GM23338 (cell line): Measurements from ENCODE around the gene ANKRD40. TPM values are rescaled to one million over a fixed set of nuclear protein-coding genes. Genes with fewer than 3 reads are reported as not detected.
"Not testable (repeated sequence)": the region's sequence is repeated elsewhere in the genome, so short reads cannot be mapped to it uniquely, and the experiment has no call there.

Source experiments
- ATAC-seq: fragments of 200-7000 bp; cut with Tn5 transposase; 3 replicates; pipeline ENCODE4 v1.9.1; 2020
- DNase-seq: peaks from one replicate; pipeline ENCODE4 v3.0.0-alpha.2; 2015; ENCODE audit warnings: low spot score
- H2AFZ ChIP-seq: fragments of 200-600 bp; sonication (generic); 2 replicates; pipeline ENCODE4 v1.8.0; 2016; ENCODE audit warnings: antibody characterized with exemption, mild to moderate bottlenecking, moderate library complexity
- H3F3A ChIP-seq: fragments of 200-600 bp; sonication (generic); replicated peaks from 2 replicates; pipeline ENCODE4 v1.8.0; 2017; ENCODE audit warnings: antibody characterized with exemption, mixed run types, low read depth
- H3K27ac ChIP-seq: fragments of 200-600 bp; sonication (generic); 2 replicates; pipeline ENCODE4 v1.6.1; 2016; ENCODE audit warnings: low read depth
- H3K27me3 ChIP-seq: fragments of 200-600 bp; sonication (generic); 2 replicates; pipeline ENCODE4 v1.8.0; 2016; ENCODE audit warnings: mild to moderate bottlenecking, mixed run types, moderate library complexity; ENCODE audit not compliant: insufficient read depth
- H3K36me3 ChIP-seq: fragments of 200-600 bp; sonication (generic); 2 replicates; pipeline ENCODE4 v1.8.0; 2016; ENCODE audit warnings: mild to moderate bottlenecking; ENCODE audit not compliant: insufficient read depth
- H3K4me1 ChIP-seq: fragments of 200-600 bp; sonication (generic); 2 replicates; pipeline ENCODE4 v1.8.0; 2016; ENCODE audit warnings: mild to moderate bottlenecking, moderate library complexity; ENCODE audit not compliant: insufficient read depth
- H3K4me2 ChIP-seq: fragments of 200-600 bp; sonication (generic); 2 replicates; pipeline ENCODE4 v1.7.1; 2017; ENCODE audit warnings: mixed run types
- H3K4me3 ChIP-seq: fragments of 200-600 bp; sonication (generic); 2 replicates; pipeline ENCODE4 v1.6.1; 2016; ENCODE audit warnings: mixed run types
- H3K79me2 ChIP-seq: fragments of 200-600 bp; sonication (generic); replicated peaks from 2 replicates; pipeline ENCODE4 v1.8.0; 2017; ENCODE audit warnings: mild to moderate bottlenecking; ENCODE audit not compliant: insufficient read depth
- H3K9me2 ChIP-seq: fragments of 200-600 bp; sonication (generic); 2 replicates; pipeline ENCODE4 v1.8.0; 2017; ENCODE audit not compliant: insufficient read depth
- H4K20me1 ChIP-seq: fragments of 200-600 bp; sonication (generic); replicated peaks from 2 replicates; pipeline ENCODE4 v1.8.0; 2017; ENCODE audit warnings: mild to moderate bottlenecking; ENCODE audit not compliant: insufficient read depth
- H3K27ac Mint-ChIP-seq: 2 replicates; pipeline ENCODE4 v1.8.0; 2020; ENCODE audit warnings: inconsistent platforms, mild to moderate bottlenecking, moderate library complexity, mixed read lengths
- H3K27me3 Mint-ChIP-seq: 3 replicates; pipeline ENCODE4 v1.8.0; 2022; ENCODE audit warnings: low read depth, mild to moderate bottlenecking, moderate library complexity, mixed read lengths, inconsistent platforms; ENCODE audit not compliant: insufficient read depth, poor library complexity
- H3K36me3 Mint-ChIP-seq: 3 replicates; pipeline ENCODE4 v1.8.0; 2021; ENCODE audit warnings: low read depth, mild to moderate bottlenecking, inconsistent platforms, moderate library complexity, mixed read lengths
- H3K4me1 Mint-ChIP-seq: 3 replicates; pipeline ENCODE4 v1.8.0; 2020; ENCODE audit warnings: mild to moderate bottlenecking, inconsistent platforms, mixed read lengths
- H3K4me3 Mint-ChIP-seq: 3 replicates; pipeline ENCODE4 v1.8.0; 2021; ENCODE audit warnings: moderate library complexity, mild to moderate bottlenecking, inconsistent platforms, mixed read lengths
- H3K9me3 Mint-ChIP-seq: 3 replicates; pipeline ENCODE4 v1.8.0; 2020; ENCODE audit warnings: moderate library complexity, mild to moderate bottlenecking, inconsistent platforms, mixed read lengths
- CTCF ChIP-seq, 2 experiments: fragments of 200-600 bp in 1 of 2; sonication (generic) in 1 of 2; conservative IDR thresholded peaks; 2 replicates each; pipeline versions ENCODE4 v1.5.1 to v1.6.1; 2016 to 2017; ENCODE audit warnings: antibody characterized with exemption in 2 of 2, low read depth in 2 of 2, mild to moderate bottlenecking in 2 of 2, moderate library complexity in 1 of 2
- ZNF462 ChIP-seq: fragments of 250-450 bp; sonication (Bioruptor Pico); IDR thresholded peaks from 2 replicates; pipeline ENCODE4 v1.5.0; 2020; ENCODE audit warnings: mild to moderate bottlenecking, moderate library complexity
- polyA plus RNA-seq: library from polyadenylated mRNA; unstranded; fragments of >200 nt; fragmentation: Nextera tagmentation; extraction: Ambion mirVana; gene quantifications from 2 replicates; pipeline ENCODE4 v1.2.1, GENCODE V29; 2016
- total RNA-seq: library from RNA; depleted of rRNA; stranded (reverse); fragments of >200 nt; shearing (Covaris generic); gene quantifications from 2 replicates; pipeline ENCODE4 v1.2.3, GENCODE V29; 2014

Gene ANKRD40
- total and polyA plus RNA-seq, 2 experiments from 2014 or later = 19.0 to 42.1 TPM

- peak; percentile 28 to 59; a peak in 3 of 4 replicates for TF ChIP-seq CTCF (conservative IDR thresholded peaks at IDR 0.05; ENCODE audit: low read depth in 2 of 2)
Measured at GRCh38 chr17:50681263-50682200, 26.2 kb downstream of the ANKRD40 start (continued).

GRCh38 chr17:50680543-50681262 lies 27.0 kb downstream of the ANKRD40 start:
- H3K9me2 ChIP-seq, H3K36me3 ChIP-seq, H3F3A ChIP-seq, H3K4me1 ChIP-seq, ATAC-seq, H3K4me3 Mint-ChIP-seq, H3K9me3 Mint-ChIP-seq, H3K27me3 Mint-ChIP-seq, H3K36me3 Mint-ChIP-seq, DNase-seq, H3K27ac Mint-ChIP-seq, H3K27me3 ChIP-seq, H3K27ac ChIP-seq, H3K79me2 ChIP-seq, H3K4me3 ChIP-seq, H4K20me1 ChIP-seq, H3K4me2 ChIP-seq: not testable (repeated sequence)
- peaks cover 15% of the 10 kb centered on the region for H3K4me1 Mint-ChIP-seq
- peak overlapping the region; percentile 63; the same call in 1 of the 2 replicates for H2AFZ ChIP-seq

GRCh38 chr17:50680126-50680525 lies 27.6 kb downstream of the ANKRD40 start:
- Histone ChIP-seq H3K4me2 (no peak overlapping the region), H3K27ac (no peak overlapping the region), H3K4me1 (no peaks in the 10 kb centered on the region), H3K4me3 (no peak overlapping the region), H3K79me2 (no peaks in the 10 kb centered on the region), H3F3A (no peaks in the 10 kb centered on the region), H4K20me1 (no peaks in the 10 kb centered on the region), H2AFZ (no peak overlapping the region), H3K27me3 (no peaks in the 10 kb centered on the region), H3K9me2 (no peaks in the 10 kb centered on the region), H3K36me3 (no peaks in the 10 kb centered on the region)
- Mint-ChIP-seq H3K27me3 (peaks cover 9% of the 10 kb centered on the region), H3K4me3 (no peak overlapping the region), H3K4me1 (peaks cover 14% of the 10 kb centered on the region), H3K27ac (no peak overlapping the region), H3K9me3 (no peaks in the 10 kb centered on the region), H3K36me3 (no peaks in the 10 kb centered on the region)
- no peak for DNase-seq
- ATAC-seq = no peak
- no peak for TF ChIP-seq ZNF462 (CRISPR knock-in tag)
